Nucleus accumbens (tissue), 56 donors: ENCODE measurements around the gene ETFBKMT.
"Not testable (repeated sequence)": the region's sequence is repeated elsewhere in the genome, so short reads cannot be mapped to it uniquely, and the experiment has no call there.

Experiments used
- DNase-seq, 56 donors: peaks; one replicate each; lab custom pipeline; 2025; lab: John Stamatoyannopoulos, UW

The ETFBKMT gene

GRCh38 chr12:31655208-31655607 is 4.3 kb upstream of the ETFBKMT start:
- DNase-seq = no peak

GRCh38 chr12:31655792-31656191 is 3.7 kb upstream of the ETFBKMT start:
- DNase-seq = no peak

GRCh38 chr12:31658471-31659086 is 909 bp upstream of the ETFBKMT start:
- DNase-seq = no peak

- no peak for DNase-seq
These were observed 2.8 kb downstream of the ETFBKMT start for GRCh38 chr12:31662176-31662849.

GRCh38 chr12:31663576-31663975 is 4.1 kb downstream of the ETFBKMT start:
- DNase-seq = no peak

GRCh38 chr12:31664038-31664437 is 4.5 kb downstream of the ETFBKMT start:
- no peak for DNase-seq

GRCh38 chr12:31669020-31669419 is 9.5 kb downstream of the ETFBKMT start:
- no peak for DNase-seq

GRCh38 chr12:31669582-31669981 is 10.1 kb downstream of the ETFBKMT start:
- not testable (repeated sequence) for DNase-seq

GRCh38 chr12:31672521-31672920 is 13.0 kb downstream of the ETFBKMT start:
- no peak for DNase-seq

GRCh38 chr12:31682136-31682962 is 22.9 kb downstream of the ETFBKMT start:
- DNase-seq = peak in 3 of 56 donors; percentile 0 to 4 (median 2)

GRCh38 chr12:31685801-31686200 is 26.3 kb downstream of the ETFBKMT start:
- no peak for DNase-seq

GRCh38 chr12:31687101-31687527 is 27.6 kb downstream of the ETFBKMT start:
- no peak for DNase-seq

- not testable (repeated sequence) for DNase-seq
These were observed 30.4 kb downstream of the ETFBKMT start for GRCh38 chr12:31689921-31690320.

GRCh38 chr12:31702047-31702446 is 42.6 kb downstream of the ETFBKMT start:
- DNase-seq = no peak

GRCh38 chr12:31705621-31706020 is 46.1 kb downstream of the ETFBKMT start:
- no peak for DNase-seq

GRCh38 chr12:31708118-31708517 is 48.6 kb downstream of the ETFBKMT start:
- not testable (repeated sequence) for DNase-seq

GRCh38 chr12:31710021-31710818 is 50.7 kb downstream of the ETFBKMT start:
- DNase-seq = no peak

- no peak for DNase-seq
These were observed 53.4 kb downstream of the ETFBKMT start for GRCh38 chr12:31712877-31713276.

GRCh38 chr12:31714406-31715271 is 55.2 kb downstream of the ETFBKMT start:
- DNase-seq = no peak
